HEK293 (cell line): Measurements from ENCODE around the gene SLC8A1.

Experiments used
- CTCF ChIA-PET: fragments of 350-600 bp; formaldehyde crosslinking; extraction: SDS; loops from one replicate; lab custom pipeline; 2021; ENCODE audit warnings: antibody characterized with exemption; lab: Yijun Ruan, JAX
- POLR2A ChIA-PET: fragments of 300-600 bp; formaldehyde crosslinking; extraction: SDS; loops from one replicate; lab custom pipeline; 2020; ENCODE audit warnings: antibody characterized with exemption, inconsistent platforms; lab: Yijun Ruan, JAX
- H3K27ac ChIP-seq: fragments of 200-500 bp; sonication (Bioruptor generic); 2 replicates; pipeline ENCODE4 v1.5.1; 2014; ENCODE audit warnings: low read depth, low read length, control low read depth, inconsistent platforms; ENCODE audit errors: extremely low read depth
- H3K36me3 ChIP-seq, 2 experiments: fragments of 200-500 bp in 1 of 2; sonication (Bioruptor generic) in 1 of 2; 1 replicate in 1 of 2; 2 replicates in 1 of 2; pipeline ENCODE4 v1.5.1; 2014 to 2017; ENCODE audit warnings: inconsistent platforms in 2 of 2, low read length in 2 of 2; ENCODE audit not compliant: control insufficient read depth in 2 of 2, insufficient read depth in 1 of 2
- H3K4me1 ChIP-seq: fragments of 200-500 bp; sonication (Bioruptor generic); 2 replicates; pipeline ENCODE4 v1.5.1; 2014; ENCODE audit warnings: mild to moderate bottlenecking, low read length, inconsistent platforms; ENCODE audit not compliant: control insufficient read depth, insufficient read depth
- H3K4me3 ChIP-seq: 2 replicates; pipeline ENCODE4 v1.5.1; 2011; ENCODE audit warnings: low read depth, mild to moderate bottlenecking, control low read depth, low read length, moderate library complexity
- H3K9me3 ChIP-seq: fragments of 200-500 bp; sonication (Bioruptor generic); 2 replicates; pipeline ENCODE4 v1.5.1; 2014; ENCODE audit warnings: low read depth, low read length, inconsistent platforms; ENCODE audit not compliant: control insufficient read depth, insufficient read depth
- BCL11A ChIP-seq: fragments of 450-650 bp; formaldehyde crosslinking; IDR thresholded peaks from 2 replicates; pipeline ENCODE4 v1.5.1; 2016; ENCODE audit warnings: low read depth, missing biosample characterization, missing genetic modification characterization
- KLF8 ChIP-seq: fragments of 450-650 bp; formaldehyde crosslinking; IDR thresholded peaks from 2 replicates; pipeline ENCODE4 v1.5.1; 2016; ENCODE audit warnings: missing biosample characterization, missing genetic modification characterization
- ZBTB1 ChIP-seq: fragments of 450-650 bp; formaldehyde crosslinking; IDR thresholded peaks from 2 replicates; pipeline ENCODE4 v1.5.1; 2016; ENCODE audit warnings: missing biosample characterization, missing genetic modification characterization
- ZBTB48 ChIP-seq: fragments of 450-650 bp; formaldehyde crosslinking; IDR thresholded peaks from 2 replicates; pipeline ENCODE4 v1.5.1; 2016; ENCODE audit warnings: missing biosample characterization, missing genetic modification characterization
- ZNF324 ChIP-seq: fragments of 450-650 bp; formaldehyde crosslinking; IDR thresholded peaks from 2 replicates; pipeline ENCODE4 v1.5.1; 2016; ENCODE audit warnings: missing biosample characterization, missing genetic modification characterization
- ZNF514 ChIP-seq: fragments of 450-650 bp; formaldehyde crosslinking; IDR thresholded peaks from 2 replicates; pipeline ENCODE4 v1.5.1; 2016; ENCODE audit warnings: missing biosample characterization, missing genetic modification characterization
- ZNF529 ChIP-seq: fragments of 450-650 bp; formaldehyde crosslinking; IDR thresholded peaks from 2 replicates; pipeline ENCODE4 v1.5.1; 2017; ENCODE audit warnings: missing genetic modification characterization, missing biosample characterization; ENCODE audit not compliant: insufficient replicate concordance
- ZNF707 ChIP-seq: fragments of 450-650 bp; formaldehyde crosslinking; IDR thresholded peaks from 2 replicates; pipeline ENCODE4 v1.5.1; 2016; ENCODE audit warnings: missing biosample characterization, missing genetic modification characterization
- ZSCAN30 ChIP-seq: fragments of 450-650 bp; IDR thresholded peaks from 2 replicates; pipeline ENCODE4 v1.5.1; 2018; ENCODE audit warnings: missing biosample characterization, mild to moderate bottlenecking, missing genetic modification characterization, moderate library complexity
- TF ChIP-seq, protein P1 (sequence below): fragments of 450-650 bp; formaldehyde crosslinking; IDR thresholded peaks from 2 replicates; pipeline ENCODE4 v1.5.1; 2016; ENCODE audit warnings: missing biosample characterization, missing genetic modification characterization
- TF ChIP-seq, protein P2 (sequence below): fragments of 450-650 bp; formaldehyde crosslinking; IDR thresholded peaks from 2 replicates; pipeline ENCODE4 v1.5.1; 2016; ENCODE audit warnings: missing biosample characterization, missing genetic modification characterization
- TF ChIP-seq, protein P3 (sequence below): fragments of 450-650 bp; formaldehyde crosslinking; IDR thresholded peaks from 2 replicates; pipeline ENCODE4 v1.5.1; 2016; ENCODE audit warnings: missing biosample characterization, missing genetic modification characterization, borderline replicate concordance
- TF ChIP-seq, protein P4 (sequence below): fragments of 450-650 bp; formaldehyde crosslinking; IDR thresholded peaks from 2 replicates; pipeline ENCODE4 v1.5.1; 2017; ENCODE audit warnings: missing biosample characterization, missing genetic modification characterization
- TF ChIP-seq, protein P5 (sequence below): fragments of 450-650 bp; formaldehyde crosslinking; IDR thresholded peaks from 2 replicates; pipeline ENCODE4 v1.5.1; 2017; ENCODE audit warnings: missing biosample characterization, missing genetic modification characterization

Gene SLC8A1

DNA sequence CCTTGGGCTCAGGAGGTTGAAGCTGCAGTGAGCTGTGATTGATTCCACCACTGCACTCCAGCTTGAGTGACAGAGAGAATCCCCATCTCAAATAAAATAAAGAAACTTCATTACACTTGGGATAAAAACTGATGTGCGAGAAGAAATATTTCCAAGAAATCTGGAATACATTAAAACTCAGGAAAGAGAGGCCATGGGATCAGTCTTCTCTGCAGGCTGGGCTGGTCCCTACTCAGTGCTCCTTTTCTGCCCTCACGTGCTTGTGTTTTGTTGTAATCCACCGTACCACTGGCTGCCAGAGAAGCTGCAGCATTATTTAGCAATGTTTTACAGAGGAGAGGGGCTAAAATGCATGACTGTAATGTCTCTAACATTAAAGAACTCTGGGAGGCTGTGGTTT, 282.0 kb downstream of the SLC8A1 start (continued):
- TF ChIP-seq, protein P1, sequence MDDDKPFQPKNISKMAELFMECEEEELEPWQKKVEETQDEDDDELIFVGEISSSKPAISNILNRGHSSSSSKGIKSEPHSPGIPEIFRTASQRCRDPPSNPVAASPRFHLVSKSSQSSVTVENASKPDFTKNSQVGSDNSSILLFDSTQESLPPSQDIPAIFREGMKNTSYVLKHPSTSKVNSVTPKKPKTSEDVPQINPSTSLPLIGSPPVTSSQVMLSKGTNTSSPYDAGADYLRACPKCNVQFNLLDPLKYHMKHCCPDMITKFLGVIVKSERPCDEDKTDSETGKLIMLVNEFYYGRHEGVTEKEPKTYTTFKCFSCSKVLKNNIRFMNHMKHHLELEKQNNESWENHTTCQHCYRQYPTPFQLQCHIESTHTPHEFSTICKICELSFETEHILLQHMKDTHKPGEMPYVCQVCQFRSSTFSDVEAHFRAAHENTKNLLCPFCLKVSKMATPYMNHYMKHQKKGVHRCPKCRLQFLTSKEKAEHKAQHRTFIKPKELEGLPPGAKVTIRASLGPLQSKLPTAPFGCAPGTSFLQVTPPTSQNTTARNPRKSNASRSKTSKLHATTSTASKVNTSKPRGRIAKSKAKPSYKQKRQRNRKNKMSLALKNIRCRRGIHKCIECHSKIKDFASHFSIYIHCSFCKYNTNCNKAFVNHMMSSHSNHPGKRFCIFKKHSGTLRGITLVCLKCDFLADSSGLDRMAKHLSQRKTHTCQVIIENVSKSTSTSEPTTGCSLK (tag by site-specific recombination): no peak
- TF ChIP-seq BCL11A (tag by site-specific recombination) (no peak), ZSCAN30 (tag by site-specific recombination) (no peak), ZBTB48 (tag by site-specific recombination) (no peak), ZNF324 (tag by site-specific recombination) (no peak)

DNA sequence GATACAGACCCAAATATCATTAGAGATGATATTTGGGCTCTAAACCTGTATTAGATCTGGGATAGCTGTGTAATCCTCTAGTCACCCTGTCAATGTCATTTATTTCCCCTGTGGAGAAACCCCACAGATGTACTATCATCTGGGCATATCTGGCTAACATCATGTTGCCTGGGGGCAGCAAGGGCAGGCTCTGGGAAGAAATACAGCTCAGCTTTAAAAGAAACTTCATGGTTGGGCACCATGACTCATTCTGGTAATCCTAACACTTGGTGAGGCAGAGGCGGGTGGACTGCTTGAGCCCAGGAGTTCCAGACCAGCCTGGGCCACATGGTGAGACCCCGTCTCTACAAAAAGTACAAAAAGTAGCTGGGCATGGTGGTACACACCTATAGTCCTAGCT, 282.5 kb downstream of the SLC8A1 start:
- CTCF ChIA-PET: no interaction called here
- no peaks in the 10 kb centered on the region for H3K36me3 ChIP-seq
- no peak overlapping the region for H3K27ac ChIP-seq
- TF ChIP-seq ZNF514 (no peak), KLF8 (tag by site-specific recombination) (no peak), ZNF529 (tag by site-specific recombination) (no peak), ZBTB1 (no peak), ZNF707 (tag by site-specific recombination) (no peak)
- TF ChIP-seq, protein P2, sequence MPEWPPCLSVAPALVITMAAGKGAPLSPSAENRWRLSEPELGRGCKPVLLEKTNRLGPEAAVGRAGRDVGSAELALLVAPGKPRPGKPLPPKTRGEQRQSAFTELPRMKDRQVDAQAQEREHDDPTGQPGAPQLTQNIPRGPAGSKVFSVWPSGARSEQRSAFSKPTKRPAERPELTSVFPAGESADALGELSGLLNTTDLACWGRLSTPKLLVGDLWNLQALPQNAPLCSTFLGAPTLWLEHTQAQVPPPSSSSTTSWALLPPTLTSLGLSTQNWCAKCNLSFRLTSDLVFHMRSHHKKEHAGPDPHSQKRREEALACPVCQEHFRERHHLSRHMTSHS: no peak
- TF ChIP-seq, protein P3, sequence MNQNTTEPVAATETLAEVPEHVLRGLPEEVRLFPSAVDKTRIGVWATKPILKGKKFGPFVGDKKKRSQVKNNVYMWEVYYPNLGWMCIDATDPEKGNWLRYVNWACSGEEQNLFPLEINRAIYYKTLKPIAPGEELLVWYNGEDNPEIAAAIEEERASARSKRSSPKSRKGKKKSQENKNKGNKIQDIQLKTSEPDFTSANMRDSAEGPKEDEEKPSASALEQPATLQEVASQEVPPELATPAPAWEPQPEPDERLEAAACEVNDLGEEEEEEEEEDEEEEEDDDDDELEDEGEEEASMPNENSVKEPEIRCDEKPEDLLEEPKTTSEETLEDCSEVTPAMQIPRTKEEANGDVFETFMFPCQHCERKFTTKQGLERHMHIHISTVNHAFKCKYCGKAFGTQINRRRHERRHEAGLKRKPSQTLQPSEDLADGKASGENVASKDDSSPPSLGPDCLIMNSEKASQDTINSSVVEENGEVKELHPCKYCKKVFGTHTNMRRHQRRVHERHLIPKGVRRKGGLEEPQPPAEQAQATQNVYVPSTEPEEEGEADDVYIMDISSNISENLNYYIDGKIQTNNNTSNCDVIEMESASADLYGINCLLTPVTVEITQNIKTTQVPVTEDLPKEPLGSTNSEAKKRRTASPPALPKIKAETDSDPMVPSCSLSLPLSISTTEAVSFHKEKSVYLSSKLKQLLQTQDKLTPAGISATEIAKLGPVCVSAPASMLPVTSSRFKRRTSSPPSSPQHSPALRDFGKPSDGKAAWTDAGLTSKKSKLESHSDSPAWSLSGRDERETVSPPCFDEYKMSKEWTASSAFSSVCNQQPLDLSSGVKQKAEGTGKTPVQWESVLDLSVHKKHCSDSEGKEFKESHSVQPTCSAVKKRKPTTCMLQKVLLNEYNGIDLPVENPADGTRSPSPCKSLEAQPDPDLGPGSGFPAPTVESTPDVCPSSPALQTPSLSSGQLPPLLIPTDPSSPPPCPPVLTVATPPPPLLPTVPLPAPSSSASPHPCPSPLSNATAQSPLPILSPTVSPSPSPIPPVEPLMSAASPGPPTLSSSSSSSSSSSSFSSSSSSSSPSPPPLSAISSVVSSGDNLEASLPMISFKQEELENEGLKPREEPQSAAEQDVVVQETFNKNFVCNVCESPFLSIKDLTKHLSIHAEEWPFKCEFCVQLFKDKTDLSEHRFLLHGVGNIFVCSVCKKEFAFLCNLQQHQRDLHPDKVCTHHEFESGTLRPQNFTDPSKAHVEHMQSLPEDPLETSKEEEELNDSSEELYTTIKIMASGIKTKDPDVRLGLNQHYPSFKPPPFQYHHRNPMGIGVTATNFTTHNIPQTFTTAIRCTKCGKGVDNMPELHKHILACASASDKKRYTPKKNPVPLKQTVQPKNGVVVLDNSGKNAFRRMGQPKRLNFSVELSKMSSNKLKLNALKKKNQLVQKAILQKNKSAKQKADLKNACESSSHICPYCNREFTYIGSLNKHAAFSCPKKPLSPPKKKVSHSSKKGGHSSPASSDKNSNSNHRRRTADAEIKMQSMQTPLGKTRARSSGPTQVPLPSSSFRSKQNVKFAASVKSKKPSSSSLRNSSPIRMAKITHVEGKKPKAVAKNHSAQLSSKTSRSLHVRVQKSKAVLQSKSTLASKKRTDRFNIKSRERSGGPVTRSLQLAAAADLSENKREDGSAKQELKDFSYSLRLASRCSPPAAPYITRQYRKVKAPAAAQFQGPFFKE (tag by site-specific recombination): no peak
- TF ChIP-seq, protein P4, sequence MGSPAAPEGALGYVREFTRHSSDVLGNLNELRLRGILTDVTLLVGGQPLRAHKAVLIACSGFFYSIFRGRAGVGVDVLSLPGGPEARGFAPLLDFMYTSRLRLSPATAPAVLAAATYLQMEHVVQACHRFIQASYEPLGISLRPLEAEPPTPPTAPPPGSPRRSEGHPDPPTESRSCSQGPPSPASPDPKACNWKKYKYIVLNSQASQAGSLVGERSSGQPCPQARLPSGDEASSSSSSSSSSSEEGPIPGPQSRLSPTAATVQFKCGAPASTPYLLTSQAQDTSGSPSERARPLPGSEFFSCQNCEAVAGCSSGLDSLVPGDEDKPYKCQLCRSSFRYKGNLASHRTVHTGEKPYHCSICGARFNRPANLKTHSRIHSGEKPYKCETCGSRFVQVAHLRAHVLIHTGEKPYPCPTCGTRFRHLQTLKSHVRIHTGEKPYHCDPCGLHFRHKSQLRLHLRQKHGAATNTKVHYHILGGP: no peak
- TF ChIP-seq, protein P5, sequence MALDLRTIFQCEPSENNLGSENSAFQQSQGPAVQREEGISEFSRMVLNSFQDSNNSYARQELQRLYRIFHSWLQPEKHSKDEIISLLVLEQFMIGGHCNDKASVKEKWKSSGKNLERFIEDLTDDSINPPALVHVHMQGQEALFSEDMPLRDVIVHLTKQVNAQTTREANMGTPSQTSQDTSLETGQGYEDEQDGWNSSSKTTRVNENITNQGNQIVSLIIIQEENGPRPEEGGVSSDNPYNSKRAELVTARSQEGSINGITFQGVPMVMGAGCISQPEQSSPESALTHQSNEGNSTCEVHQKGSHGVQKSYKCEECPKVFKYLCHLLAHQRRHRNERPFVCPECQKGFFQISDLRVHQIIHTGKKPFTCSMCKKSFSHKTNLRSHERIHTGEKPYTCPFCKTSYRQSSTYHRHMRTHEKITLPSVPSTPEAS (tag by site-specific recombination): no peak
- no peaks in the 10 kb centered on the region for H3K9me3 ChIP-seq
- no peaks in the 10 kb centered on the region for H3K4me1 ChIP-seq
- no peak overlapping the region for H3K4me3 ChIP-seq
- POLR2A ChIA-PET: no interaction called here
